Measurements from ENCODE around the gene FASTKD3. TPM values are rescaled to one million over a fixed set of nuclear protein-coding genes. Genes with fewer than 3 reads are reported as not detected.

The FASTKD3 gene
- total and polyA plus RNA-seq, 2 experiments from 2014 or later: 14.7 to 22.4 TPM

DNA sequence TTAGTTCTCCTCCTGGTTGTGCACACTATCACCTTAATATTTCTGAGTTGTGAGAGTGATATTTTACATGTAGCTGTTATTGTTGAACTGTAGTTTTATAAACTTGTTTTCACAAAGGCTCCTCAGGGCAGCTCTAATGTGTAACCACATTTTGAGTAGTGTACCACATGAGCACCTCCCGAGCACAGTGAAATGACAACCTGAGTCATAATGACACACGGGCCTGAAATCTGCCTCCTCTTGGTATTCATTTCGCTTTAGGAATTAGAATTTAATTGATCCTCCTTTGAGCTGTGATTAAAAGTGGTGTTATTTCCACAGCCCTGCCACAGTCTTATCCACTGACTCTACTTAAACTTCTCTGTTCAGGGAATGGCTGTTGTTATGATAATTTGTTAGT lies 8.0 kb upstream of the FASTKD3 start:
- Histone ChIP-seq H3K9me2 (replicated peaks; ENCODE audit: insufficient read depth) (no peaks in the 10 kb centered on the region), H3K4me1 (ENCODE audit: insufficient read depth) (peaks cover 16% of the 10 kb centered on the region), H3K36me3 (replicated peaks; ENCODE audit: insufficient read depth, low read depth) (peaks cover 3% of the 10 kb centered on the region), H3K4me2 (no peak overlapping the region), H4K20me1 (ENCODE audit: insufficient read depth, poor library complexity, severe bottlenecking) (peaks cover 5% of the 10 kb centered on the region), H3K79me2 (peaks cover 59% of the 10 kb centered on the region), H3K4me3 (no peak overlapping the region), H2AFZ (no peak overlapping the region), H3K27me3 (no peaks in the 10 kb centered on the region), H3K27ac (no peak overlapping the region), H3K9me3 (ENCODE audit: low read depth) (no peaks in the 10 kb centered on the region)
- TF ChIP-seq EZH2phosphoT487 (IDR thresholded peaks at IDR 0.05; ENCODE audit: low read depth, severe bottlenecking, unreplicated experiment) (no peak), EZH2 (IDR thresholded peaks at IDR 0.05; ENCODE audit: borderline replicate concordance) (no peak)
- TF ChIP-seq, protein P1, sequence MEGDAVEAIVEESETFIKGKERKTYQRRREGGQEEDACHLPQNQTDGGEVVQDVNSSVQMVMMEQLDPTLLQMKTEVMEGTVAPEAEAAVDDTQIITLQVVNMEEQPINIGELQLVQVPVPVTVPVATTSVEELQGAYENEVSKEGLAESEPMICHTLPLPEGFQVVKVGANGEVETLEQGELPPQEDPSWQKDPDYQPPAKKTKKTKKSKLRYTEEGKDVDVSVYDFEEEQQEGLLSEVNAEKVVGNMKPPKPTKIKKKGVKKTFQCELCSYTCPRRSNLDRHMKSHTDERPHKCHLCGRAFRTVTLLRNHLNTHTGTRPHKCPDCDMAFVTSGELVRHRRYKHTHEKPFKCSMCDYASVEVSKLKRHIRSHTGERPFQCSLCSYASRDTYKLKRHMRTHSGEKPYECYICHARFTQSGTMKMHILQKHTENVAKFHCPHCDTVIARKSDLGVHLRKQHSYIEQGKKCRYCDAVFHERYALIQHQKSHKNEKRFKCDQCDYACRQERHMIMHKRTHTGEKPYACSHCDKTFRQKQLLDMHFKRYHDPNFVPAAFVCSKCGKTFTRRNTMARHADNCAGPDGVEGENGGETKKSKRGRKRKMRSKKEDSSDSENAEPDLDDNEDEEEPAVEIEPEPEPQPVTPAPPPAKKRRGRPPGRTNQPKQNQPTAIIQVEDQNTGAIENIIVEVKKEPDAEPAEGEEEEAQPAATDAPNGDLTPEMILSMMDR (IDR thresholded peaks at IDR 0.05; ENCODE audit: poor library complexity): no peak
- DNase-seq (ENCODE audit: low spot score): no peak
- 87% methylated on average over 3 of the region's 3 CpGs for WGBS (ENCODE audit: low lambda C conversion rate, missing lambda C conversion rate)

DNA sequence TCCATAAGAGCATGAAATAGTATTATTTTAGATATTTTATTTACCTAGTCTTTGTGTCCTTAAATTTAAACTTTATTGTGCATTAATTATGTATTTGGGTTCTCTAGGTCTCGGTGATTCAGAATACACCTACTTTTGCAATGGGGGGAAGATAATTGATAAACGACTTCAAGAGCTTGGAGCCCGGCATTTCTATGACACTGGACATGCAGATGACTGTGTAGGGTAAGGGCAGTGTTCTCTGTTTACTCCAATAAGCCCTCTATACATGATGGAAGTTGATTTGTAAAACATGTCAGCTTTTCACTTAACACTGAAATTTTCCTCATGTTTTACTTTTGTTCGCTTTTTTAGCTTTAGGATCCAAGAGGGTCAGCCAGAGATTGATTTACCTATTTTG lies 6.3 kb upstream of the FASTKD3 start:
- H3K27me3 ChIP-seq: no peaks in the 10 kb centered on the region
- H3K4me2 ChIP-seq: no peak overlapping the region
- peaks cover 3% of the 10 kb centered on the region for H3K36me3 ChIP-seq (replicated peaks; ENCODE audit: insufficient read depth, low read depth)
- peaks cover 23% of the 10 kb centered on the region for H3K4me1 ChIP-seq (ENCODE audit: insufficient read depth)
- peaks cover 11% of the 10 kb centered on the region for H4K20me1 ChIP-seq (ENCODE audit: insufficient read depth, poor library complexity, severe bottlenecking)
- 97% methylated on average over 4 of the region's 4 CpGs for WGBS (ENCODE audit: low lambda C conversion rate, missing lambda C conversion rate)
- peaks cover 62% of the 10 kb centered on the region for H3K79me2 ChIP-seq
- no peak overlapping the region for H3K27ac ChIP-seq
- TF ChIP-seq EZH2 (IDR thresholded peaks at IDR 0.05; ENCODE audit: borderline replicate concordance): no peak
- TF ChIP-seq, protein P1 (IDR thresholded peaks at IDR 0.05; ENCODE audit: poor library complexity): no peak
- no peak for TF ChIP-seq EZH2phosphoT487 (IDR thresholded peaks at IDR 0.05; ENCODE audit: low read depth, severe bottlenecking, unreplicated experiment)
- DNase-seq (ENCODE audit: low spot score): no peak
- H3K9me2 ChIP-seq (replicated peaks; ENCODE audit: insufficient read depth): no peaks in the 10 kb centered on the region
- no peak overlapping the region for H2AFZ ChIP-seq
- H3K4me3 ChIP-seq: no peak overlapping the region
- no peaks in the 10 kb centered on the region for H3K9me3 ChIP-seq (ENCODE audit: low read depth)

DNA sequence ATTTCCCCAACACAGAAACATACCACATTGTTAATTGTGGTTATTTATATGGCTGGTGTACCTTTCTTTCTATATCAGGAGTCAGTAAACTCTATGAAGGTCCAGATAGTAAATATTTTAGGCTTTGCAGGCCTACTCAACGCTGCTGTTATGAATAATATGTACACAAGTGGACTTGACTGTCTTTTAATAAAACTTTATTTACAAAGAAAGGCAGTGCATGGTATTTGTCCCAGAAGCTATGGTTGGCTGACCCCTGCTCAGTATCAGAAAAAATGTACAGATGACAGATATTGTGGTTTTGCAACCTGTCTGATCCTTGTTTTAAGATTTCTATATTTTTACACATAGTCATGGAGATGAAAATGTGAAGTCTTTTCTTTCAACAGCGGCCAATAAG lies 5.8 kb upstream of the FASTKD3 start:
- Histone ChIP-seq H3K36me3 (replicated peaks; ENCODE audit: insufficient read depth, low read depth) (peaks cover 3% of the 10 kb centered on the region), H3K9me2 (replicated peaks; ENCODE audit: insufficient read depth) (no peaks in the 10 kb centered on the region), H3K79me2 (peaks cover 62% of the 10 kb centered on the region), H4K20me1 (ENCODE audit: insufficient read depth, poor library complexity, severe bottlenecking) (peaks cover 15% of the 10 kb centered on the region), H3K27ac (no peak overlapping the region), H3K9me3 (ENCODE audit: low read depth) (no peaks in the 10 kb centered on the region), H3K4me2 (no peak overlapping the region), H3K27me3 (no peaks in the 10 kb centered on the region), H2AFZ (no peak overlapping the region), H3K4me1 (ENCODE audit: insufficient read depth) (peaks cover 22% of the 10 kb centered on the region), H3K4me3 (no peak overlapping the region)
- no peak for DNase-seq (ENCODE audit: low spot score)
- WGBS (ENCODE audit: low lambda C conversion rate, missing lambda C conversion rate): 95% methylated on average over 2 of the region's 2 CpGs
- TF ChIP-seq EZH2phosphoT487 (IDR thresholded peaks at IDR 0.05; ENCODE audit: low read depth, severe bottlenecking, unreplicated experiment): no peak

DNA sequence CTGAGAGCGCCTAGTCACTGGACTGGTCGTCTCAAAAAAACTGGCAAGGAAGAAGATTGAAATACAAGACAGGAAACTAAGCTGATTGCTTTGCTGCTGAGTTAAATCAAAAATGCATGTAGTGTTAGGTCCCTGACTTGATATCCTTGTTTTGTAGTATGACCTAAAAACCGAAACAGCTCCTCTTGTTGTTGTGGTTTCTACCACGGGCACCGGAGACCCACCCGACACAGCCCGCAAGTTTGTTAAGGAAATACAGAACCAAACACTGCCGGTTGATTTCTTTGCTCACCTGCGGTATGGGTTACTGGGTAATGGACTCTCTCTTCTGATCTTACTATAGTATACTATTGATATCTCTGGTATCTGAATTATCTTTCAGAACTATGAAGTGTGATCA lies 4.4 kb upstream of the FASTKD3 start:
- peaks cover 15% of the 10 kb centered on the region for H4K20me1 ChIP-seq (ENCODE audit: insufficient read depth, poor library complexity, severe bottlenecking)
- no peaks in the 10 kb centered on the region for H3K27me3 ChIP-seq
- 97% methylated on average over 9 of the region's 9 CpGs for WGBS (ENCODE audit: low lambda C conversion rate, missing lambda C conversion rate)
- no peak overlapping the region for H3K4me2 ChIP-seq
- no peak for DNase-seq (ENCODE audit: low spot score)
- H3K27ac ChIP-seq: no peak overlapping the region
- H3K4me1 ChIP-seq (ENCODE audit: insufficient read depth): peaks cover 12% of the 10 kb centered on the region
- H3K36me3 ChIP-seq (replicated peaks; ENCODE audit: insufficient read depth, low read depth): peaks cover 3% of the 10 kb centered on the region
- H3K79me2 ChIP-seq: peaks cover 71% of the 10 kb centered on the region
- H3K9me3 ChIP-seq (ENCODE audit: low read depth): no peaks in the 10 kb centered on the region
- no peak overlapping the region for H3K4me3 ChIP-seq
- no peaks in the 10 kb centered on the region for H3K9me2 ChIP-seq (replicated peaks; ENCODE audit: insufficient read depth)
- TF ChIP-seq EZH2phosphoT487 (IDR thresholded peaks at IDR 0.05; ENCODE audit: low read depth, severe bottlenecking, unreplicated experiment) (no peak), EZH2 (IDR thresholded peaks at IDR 0.05; ENCODE audit: borderline replicate concordance) (no peak)
- TF ChIP-seq, protein P1 (IDR thresholded peaks at IDR 0.05; ENCODE audit: poor library complexity): no peak
- no peak overlapping the region for H2AFZ ChIP-seq
